Activated effector memory CD4-positive, alpha-beta T cell treated with anti-CD3 and anti-CD28 coated beads, Interleukin-2, amount 50 U/mL, for 16 hours (primary cell): Measurements from ENCODE around the gene LRRFIP1.

Experiments used
- DNase-seq: peaks from one replicate; pipeline ENCODE4 v3.0.0-alpha.2; 2020

The LRRFIP1 gene

GRCh38 chr2:237798236-237799059 is 171.1 kb downstream of the LRRFIP1 start, which contains the start of gene RBM44:
Gene RBM44, plus strand, starts transcription at chr2:237798779. Its CDS starts 14,831 bp downstream, at chr2:237813610.
- DNase-seq = no peak

DNA sequence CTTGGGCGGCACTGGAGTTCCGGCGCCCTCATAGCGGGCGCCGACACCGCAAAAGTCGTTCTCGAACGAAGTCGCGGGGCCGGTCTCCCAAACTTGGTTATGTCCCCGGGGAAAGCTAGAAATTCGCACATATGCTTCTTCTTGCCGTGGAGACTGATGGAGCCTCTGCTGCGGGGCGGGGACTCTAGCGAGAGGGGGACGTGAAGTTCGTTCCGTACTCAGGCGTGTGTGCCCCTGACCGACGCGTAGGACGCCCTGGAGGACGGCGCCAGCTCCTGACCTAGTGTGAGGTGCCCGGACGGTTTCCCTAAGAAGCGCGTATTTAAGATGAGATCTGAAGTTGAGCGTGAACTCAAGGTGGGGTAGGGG is 171.7 kb downstream of the LRRFIP1 start:
- DNase-seq = no peak

- no peak for DNase-seq
Observed at GRCh38 chr2:237801466-237801865, 174.1 kb downstream of the LRRFIP1 start.

- DNase-seq = no peak
Observed at GRCh38 chr2:237806334-237806733, 178.9 kb downstream of the LRRFIP1 start.

GRCh38 chr2:237815637-237816036 is 188.2 kb downstream of the LRRFIP1 start:
- no peak for DNase-seq

DNA sequence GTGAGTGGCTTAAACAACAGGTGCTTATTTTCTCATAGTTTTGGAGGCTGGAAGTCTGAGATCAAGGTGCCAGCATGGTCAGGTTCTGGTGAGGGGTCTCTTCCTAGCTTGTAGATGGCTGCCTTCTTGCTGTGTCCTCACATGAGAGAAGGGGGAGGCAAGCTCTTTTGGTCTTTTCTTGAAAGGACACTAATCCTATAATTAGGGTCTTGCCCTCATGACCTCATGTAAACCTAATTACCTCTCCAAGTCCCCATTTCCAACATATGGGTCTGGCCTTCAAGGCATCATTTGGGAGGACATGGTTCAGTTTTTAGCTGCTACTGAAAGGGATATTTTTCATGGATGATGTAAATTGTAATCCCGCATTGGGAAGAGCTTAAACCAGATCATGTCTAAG is 189.1 kb downstream of the LRRFIP1 start:
- no peak for DNase-seq

- no peak for DNase-seq
Observed at GRCh38 chr2:237818066-237818473, 190.7 kb downstream of the LRRFIP1 start.

DNA sequence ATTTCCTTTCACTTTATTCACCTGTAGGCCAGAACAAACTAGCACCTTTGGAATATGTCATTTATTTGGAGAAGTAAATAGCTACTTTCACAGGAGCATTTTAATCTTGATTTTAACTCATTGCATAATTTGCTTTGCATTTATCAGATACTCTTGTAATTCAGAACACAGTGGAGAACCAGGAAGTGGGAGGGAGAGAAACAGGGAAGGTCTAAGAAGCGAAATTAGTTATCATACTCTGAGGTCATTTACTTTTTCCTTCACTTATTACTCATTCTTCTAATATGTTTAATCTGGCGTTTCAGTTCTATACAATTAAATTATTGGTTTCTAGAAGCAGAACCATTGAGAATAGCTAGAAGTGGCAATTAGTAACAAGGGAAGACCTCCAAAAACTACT is 191.8 kb downstream of the LRRFIP1 start:
- no peak for DNase-seq

GRCh38 chr2:237820421-237820820 is 193.0 kb downstream of the LRRFIP1 start:
- DNase-seq = no peak

DNA sequence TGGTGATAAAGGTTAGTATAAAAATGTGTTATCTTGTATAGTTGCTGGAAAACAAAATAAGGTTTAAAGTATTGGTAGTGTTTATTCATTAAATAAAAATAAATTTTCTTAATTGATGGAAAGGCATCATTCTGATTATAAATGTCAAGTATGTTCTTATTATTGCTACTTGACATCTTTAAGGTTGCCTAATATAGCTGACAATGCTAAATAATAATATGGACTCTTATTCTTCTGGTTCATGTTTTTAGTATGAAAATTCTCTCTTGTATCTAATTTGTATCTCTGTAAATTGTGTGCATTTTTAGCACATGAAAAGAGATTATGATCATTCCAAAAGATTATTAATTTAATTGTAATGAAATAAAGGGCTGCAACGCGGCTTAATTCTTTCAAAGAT is 196.2 kb downstream of the LRRFIP1 start:
- DNase-seq = no peak

- DNase-seq = no peak
Observed at GRCh38 chr2:237824085-237824484, 196.7 kb downstream of the LRRFIP1 start.

- DNase-seq = no peak
Observed at GRCh38 chr2:237827421-237827987, 200.1 kb downstream of the LRRFIP1 start.
